Head of caudate nucleus (tissue), 42 donors: Measurements from ENCODE around the gene MRPL41.
A peak's percentile ranks its signal among the peaks of the same experiment; 100 is the strongest.
"Not testable (repeated sequence)": the region's sequence is repeated elsewhere in the genome, so short reads cannot be mapped to it uniquely, and the experiment has no call there.

ENCODE experiments used
- DNase-seq, 42 donors: peaks; one replicate each; pipeline versions ENCODE4 v3.0.0 to v3.0.0-alpha.2; 2020 to 2021; ENCODE audit warnings: mixed read lengths in 7 of 42
- intact Hi-C: fragments of 100-400 bp; cut with DNase I; formaldehyde crosslinking; loops from one replicate; pipeline ENCODE4 v1.15.0; 2022

Gene MRPL41

GRCh38 chr9:137551264-137552021 is at the start of gene MRPL41:
Gene MRPL41 (plus strand): TSS chr9:137551879. CDS start chr9:137552082, 203 bp downstream.
- peak; percentile 70 to 98 (median 91) for DNase-seq
- intact Hi-C loops: loop anchor here (5.0 kb wide), 1 partner anchor 41 kb away; the partner anchor contains the start of gene ZMYND19

DNA sequence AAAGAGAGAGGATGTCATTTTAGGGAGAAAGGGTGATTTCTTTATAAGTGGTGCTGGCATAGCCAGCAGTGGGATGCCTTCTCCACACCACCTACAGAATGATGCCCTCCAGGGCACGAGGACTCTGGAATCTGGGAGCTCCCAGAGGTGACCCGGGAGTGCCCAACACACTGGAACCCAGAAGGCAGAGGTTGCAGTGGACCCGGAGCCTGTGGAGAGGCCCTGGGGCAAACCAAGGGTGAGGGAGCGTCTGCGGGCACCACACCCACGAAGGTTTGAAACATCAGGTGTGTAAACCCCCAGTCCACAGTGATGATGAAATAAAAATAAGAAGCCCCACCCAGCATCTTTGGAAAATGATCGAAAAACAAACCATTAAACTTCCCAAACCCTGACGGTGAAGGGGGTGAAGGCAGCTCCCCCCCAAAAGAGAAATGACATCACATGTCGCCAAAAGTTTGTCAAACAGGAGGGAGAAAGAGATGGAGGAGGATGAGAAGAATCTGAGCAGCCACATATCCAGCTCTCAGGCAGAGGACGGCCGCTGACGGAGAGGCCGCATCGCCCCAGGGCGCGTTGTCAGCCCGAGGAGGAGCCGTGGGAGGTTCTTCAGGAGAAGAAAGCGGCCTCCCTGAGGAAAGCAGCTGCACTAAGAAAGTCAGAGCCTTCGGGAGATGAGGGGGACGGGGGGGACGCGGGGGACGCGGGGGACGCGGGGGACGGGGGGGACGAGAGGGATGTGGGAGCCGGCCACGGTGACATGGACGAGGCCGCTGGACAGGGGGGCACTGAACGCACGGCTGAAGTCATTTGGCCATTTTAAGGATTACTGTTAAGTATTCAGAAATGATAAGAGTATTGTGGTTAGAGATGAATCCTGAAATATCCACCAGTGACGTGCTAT is 49.4 kb upstream of the MRPL41 start:
- intact Hi-C loops: no loop called here
- DNase-seq: peak in 2 of 42 donors; percentile 40 to 59

DNA sequence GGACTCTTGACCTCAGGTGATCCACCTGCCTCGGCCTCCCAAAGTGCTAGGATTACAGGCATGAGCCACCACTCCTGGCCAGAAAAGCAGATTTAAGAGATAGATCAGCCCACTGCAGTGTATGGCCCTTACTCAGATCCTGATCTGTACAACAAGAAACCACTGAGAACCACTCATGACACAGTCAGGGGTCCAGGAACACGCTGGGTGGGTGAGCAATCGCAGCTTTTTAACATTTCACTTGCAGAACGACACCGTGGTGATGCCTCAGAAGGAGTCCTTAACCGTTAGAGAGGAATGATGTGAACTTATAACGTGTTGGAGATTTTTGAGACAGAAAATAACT is 47.3 kb upstream of the MRPL41 start:
- intact Hi-C loops: no loop called here
- no peak for DNase-seq

GRCh38 chr9:137505421-137506140 is 46.1 kb upstream of the MRPL41 start:
- intact Hi-C loops: no loop called here
- DNase-seq: peak in 1 of 42 donors; percentile 2

GRCh38 chr9:137506274-137506673 is 45.4 kb upstream of the MRPL41 start:
- intact Hi-C loops: no loop called here
- peak in 1 of 42 donors; percentile 0 for DNase-seq

DNA sequence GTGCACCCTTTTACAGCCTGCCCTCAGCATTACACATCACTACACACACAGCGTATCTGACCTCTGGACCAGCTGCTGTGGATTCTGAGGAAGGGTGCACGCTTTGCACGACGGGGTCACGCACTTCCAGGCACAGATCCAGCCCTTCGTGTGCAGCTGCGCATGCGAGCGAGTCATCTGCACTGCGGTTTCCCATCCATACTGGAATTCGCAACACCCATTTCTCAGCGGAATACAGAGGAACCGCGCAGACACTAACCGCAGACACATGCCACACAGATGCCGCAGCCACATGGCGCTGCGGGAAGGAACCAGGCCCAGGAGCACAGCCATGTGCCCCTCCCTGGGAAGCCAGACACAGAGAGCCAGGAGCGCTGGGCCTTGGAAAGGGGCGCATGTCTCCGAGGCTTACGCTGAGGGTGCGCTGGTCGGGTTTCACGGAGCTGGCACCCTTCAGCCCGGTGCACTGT is 44.9 kb upstream of the MRPL41 start:
- intact Hi-C loops: no loop called here
- no peak for DNase-seq

DNA sequence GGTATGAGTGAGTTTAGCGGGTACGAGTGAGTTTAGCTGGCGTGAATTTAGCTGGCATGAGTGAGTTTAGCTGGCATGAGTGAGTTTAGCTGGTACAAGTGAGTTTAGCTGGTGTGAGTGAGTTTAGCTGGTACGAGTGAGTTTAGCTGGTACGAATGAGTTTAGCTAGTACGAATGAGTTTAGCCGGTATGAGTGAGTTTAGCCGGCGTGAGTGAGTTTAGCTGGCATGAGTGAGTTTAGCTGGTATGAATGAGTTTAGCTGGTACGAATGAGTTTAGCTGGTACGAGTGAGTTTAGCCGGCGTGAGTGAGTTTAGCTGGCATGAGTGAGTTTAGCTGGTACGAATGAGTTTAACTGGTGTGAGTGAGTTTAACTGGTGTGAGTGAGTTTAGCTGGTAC is 42.5 kb upstream of the MRPL41 start:
- intact Hi-C loops: no loop called here
- DNase-seq: no peak

- intact Hi-C loops, DNase-seq: not testable (repeated sequence)
Observed at GRCh38 chr9:137511126-137511525, 40.6 kb upstream of the MRPL41 start.

DNA sequence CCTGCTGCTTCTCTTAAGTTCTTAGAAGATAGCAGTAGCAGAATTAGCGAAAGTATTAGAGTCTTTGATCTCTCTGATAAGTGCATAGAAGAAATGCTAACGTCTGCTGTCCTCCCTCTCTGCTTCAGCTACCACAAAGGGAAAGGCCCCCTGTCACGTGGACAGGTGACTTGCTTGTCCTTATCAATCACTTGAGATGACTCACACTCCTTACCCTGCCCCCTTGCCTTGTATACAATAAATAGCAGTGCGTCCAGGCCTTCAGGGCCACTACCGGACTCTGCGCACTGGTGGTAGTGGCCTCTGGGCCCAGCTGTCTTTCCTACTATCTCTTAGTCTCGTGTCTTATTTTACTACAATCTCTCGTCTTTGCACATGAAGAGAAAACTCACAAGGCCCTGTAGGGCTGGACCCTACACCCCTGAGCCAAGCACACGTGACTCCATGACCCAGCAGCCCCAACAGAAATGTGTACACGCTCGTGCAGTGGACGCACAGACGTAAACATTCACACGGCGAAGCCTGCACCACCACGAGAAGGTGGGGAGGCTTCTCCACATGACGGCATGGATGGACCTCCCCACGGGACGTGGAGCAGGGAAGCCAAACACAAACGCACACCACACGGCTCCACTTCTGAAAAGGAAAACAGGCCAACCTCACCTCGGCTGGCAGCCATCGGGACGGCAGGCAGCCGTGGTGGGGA is 39.8 kb upstream of the MRPL41 start:
- intact Hi-C loops: no loop called here
- DNase-seq: no peak

DNA sequence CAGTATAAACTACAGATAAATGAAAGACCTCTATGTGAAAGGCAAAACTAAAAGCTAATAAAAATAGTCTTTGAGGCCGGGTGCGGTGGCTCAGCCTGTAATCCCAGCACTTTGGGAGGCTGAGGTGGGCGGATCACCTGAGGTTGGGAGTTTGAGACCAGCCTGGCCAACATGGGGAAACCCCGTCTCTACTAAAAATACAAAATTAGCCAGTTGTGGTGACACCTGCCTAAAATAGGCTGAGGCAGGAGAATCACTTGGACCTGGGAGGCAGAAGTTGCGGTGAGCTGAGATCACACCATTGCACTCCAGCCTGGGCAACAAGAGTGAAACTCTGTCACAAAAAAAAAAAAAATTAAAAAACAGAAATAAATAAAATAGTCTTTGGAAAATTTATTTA is 38.5 kb upstream of the MRPL41 start:
- DNase-seq, intact Hi-C loops: not testable (repeated sequence)

DNA sequence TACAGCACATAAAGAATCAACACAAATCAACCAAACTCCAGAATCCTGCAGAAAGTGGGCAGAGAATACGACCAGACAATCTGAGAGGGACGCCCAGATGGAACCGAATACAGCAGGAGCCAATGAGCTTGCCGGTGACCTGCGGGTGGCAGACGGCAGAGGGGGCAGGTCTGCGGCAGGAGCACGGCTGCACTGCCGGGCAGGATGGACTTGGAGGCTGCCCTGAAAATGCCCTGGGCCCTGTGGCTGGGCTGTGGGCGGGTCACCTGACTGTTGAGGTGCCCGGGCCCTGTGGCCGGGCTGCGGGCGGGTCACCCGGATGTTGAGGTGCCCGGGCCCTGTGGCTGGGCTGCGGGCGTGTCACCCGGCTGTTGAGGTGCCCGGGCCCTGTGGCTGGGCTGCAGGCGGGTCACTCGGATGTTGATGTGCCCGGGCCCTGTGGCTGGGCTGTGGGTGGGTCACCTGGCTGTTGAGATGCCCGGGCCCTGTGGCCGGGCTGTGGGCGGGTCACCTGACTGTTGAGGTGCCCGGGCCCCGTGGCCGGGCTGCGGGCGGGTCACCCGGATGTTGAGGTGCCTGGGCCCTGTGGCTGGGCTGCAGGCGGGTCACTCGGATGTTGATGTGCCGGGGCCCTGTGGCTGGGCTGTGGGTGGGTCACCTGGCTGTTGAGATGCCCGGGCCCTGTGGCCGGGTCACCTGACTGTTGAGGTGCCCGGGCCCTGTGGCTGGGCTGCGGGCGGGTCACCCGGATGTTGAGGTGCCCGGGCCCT is 37.7 kb upstream of the MRPL41 start:
- intact Hi-C loops, DNase-seq: not testable (repeated sequence)

DNA sequence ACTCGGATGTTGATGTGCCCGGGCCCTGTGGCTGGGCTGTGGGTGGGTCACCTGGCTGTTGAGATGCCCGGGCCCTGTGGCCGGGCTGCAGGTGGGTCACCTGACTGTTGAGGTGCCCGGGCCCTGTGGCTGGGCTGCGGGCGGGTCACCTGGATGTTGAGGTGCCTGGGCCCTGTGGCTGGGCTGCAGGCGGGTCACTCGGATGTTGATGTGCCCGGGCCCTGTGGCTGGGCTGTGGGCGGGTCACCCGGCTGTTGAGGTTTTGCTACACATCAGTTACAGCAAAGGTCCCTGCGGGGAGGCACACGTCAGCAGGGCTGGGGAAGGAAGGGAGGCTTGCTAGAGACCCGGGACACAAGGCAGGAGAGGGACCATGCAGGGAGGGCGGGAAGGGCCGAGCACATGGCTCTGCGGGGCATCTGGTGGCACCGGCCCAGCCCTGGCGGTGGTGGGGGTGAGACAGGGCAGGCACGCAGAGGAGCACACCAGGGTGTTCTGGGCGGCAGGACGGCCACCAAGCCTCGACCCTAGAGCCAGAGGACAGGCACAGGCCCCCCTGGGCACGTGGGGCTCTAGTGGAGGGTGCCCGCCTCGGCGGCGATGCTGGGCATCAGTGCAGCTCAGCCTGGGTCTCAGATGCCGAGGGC is 36.9 kb upstream of the MRPL41 start:
- intact Hi-C loops: no loop called here
- no peak for DNase-seq

GRCh38 chr9:137515338-137515724 is 36.3 kb upstream of the MRPL41 start:
- DNase-seq: no peak
- intact Hi-C loops: no loop called here

DNA sequence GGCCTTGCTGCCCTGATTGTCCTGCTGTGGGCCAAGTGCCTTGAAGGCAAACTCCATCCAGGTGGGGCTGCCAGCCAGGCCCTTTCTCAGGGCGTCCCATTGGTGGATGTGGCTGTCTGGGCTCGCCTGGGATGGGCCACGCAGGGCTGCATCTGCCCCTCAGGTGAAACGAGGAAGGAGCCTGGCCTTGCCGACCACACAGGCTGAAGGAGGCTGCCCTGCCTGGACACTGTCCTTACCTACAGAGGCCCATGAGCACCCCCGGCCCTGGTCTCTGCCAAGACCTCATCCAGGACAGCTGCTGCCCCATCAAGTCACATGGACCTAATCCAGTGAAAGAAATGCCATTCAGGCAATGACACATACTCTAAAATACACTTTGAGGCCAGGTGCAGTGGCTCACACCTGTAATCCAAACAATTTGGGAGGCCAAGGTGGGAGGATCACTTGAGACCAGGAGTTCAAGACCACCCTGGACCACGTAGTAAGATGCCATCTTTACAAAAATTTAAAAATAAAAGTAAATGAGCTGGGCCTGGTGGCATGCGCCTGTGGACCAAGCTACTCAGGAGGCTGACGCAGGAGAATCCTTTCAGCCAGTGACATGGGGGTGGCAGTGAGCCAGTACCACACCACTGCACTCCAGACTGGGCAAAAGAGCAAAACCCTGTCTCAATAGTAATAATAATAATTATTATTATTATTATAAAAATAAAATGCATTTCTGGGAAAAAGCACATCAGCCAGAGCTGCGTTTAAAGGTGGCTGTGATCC is 35.3 kb upstream of the MRPL41 start:
- no peak for DNase-seq
- intact Hi-C loops: no loop called here

- DNase-seq: peak; percentile 33 to 91 (median 70)
- intact Hi-C loops: not testable (repeated sequence)
Observed at GRCh38 chr9:137518661-137519459, 32.8 kb upstream of the MRPL41 start.

GRCh38 chr9:137519553-137519952 is 32.1 kb upstream of the MRPL41 start:
- intact Hi-C loops: no loop called here
- no peak for DNase-seq
